Activated T-helper 1 cell treated with anti-CD3 and anti-CD28 coated beads, Interleukin-12 subunit alpha, Interleukin-12 subunit beta, Interleukin-2, Interleukin-4 antibody, amounts not matched to agents 30 ng/mL and 10 ng/mL and 1 ng/mL, durations not matched to agents 14 hours and 24 hours and 36 hours (primary cell): ENCODE results near the gene ZDHHC20. TPM values are rescaled to one million over a fixed set of nuclear protein-coding genes. Genes with fewer than 3 reads are reported as not detected.
"Not testable (repeated sequence)": the region's sequence is repeated elsewhere in the genome, so short reads cannot be mapped to it uniquely, and the experiment has no call there.

ENCODE experiments used
- DNase-seq: peaks from one replicate; pipeline ENCODE4 v3.0.0; 2021; ENCODE audit warnings: low spot score
- H3K27ac Mint-ChIP-seq: one replicate; pipeline ENCODE4 v1.8.0; 2021; ENCODE audit warnings: mild to moderate bottlenecking, mixed read lengths
- H3K27me3 Mint-ChIP-seq: one replicate; pipeline ENCODE4 v1.8.0; 2022; ENCODE audit warnings: mild to moderate bottlenecking, moderate library complexity, mixed read lengths; ENCODE audit not compliant: insufficient read depth
- H3K36me3 Mint-ChIP-seq: one replicate; pipeline ENCODE4 v1.8.0; 2021; ENCODE audit warnings: low read depth, mixed read lengths
- H3K4me1 Mint-ChIP-seq: one replicate; pipeline ENCODE4 v1.8.0; 2021; ENCODE audit warnings: low read depth, mixed read lengths
- H3K4me3 Mint-ChIP-seq: one replicate; pipeline ENCODE4 v1.8.0; 2021; ENCODE audit warnings: mild to moderate bottlenecking, moderate library complexity, mixed read lengths
- H3K9me3 Mint-ChIP-seq: one replicate; pipeline ENCODE4 v1.8.0; 2021; ENCODE audit warnings: mixed read lengths
- intact Hi-C: fragments of 100-400 bp; cut with micrococcal nuclease; formaldehyde crosslinking; loops from one replicate; pipeline ENCODE4 v1.15.1; 2024
- total RNA-seq: library from RNA; stranded (reverse); gene quantifications from 2 replicates; pipeline ENCODE4 v1.2.3, GENCODE V29; 2022

Gene ZDHHC20
- total RNA-seq, 1 donor from 2014 or later, result 61.2 TPM

DNA sequence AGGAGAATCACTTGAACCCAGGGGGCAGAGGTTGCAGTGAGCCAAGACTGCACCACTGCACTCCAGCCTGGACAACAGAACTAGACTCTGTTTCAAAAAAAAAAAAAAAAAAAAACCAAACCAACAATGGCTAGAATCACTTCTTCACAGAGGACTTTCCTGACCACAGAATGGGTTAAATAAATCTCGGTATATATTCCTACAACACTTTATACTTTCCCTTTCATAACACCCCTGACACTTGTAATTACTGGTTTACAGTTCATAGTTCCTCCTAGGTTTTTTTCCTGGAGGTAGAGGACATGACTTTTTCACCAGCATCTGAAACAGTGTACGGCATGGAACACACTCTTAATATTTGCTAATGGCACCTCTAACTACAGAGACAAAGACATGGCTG lies 31.4 kb downstream of the ZDHHC20 start:
- no peaks in the 10 kb centered on the region for H3K27me3 Mint-ChIP-seq
- peaks cover 26% of the 10 kb centered on the region for H3K4me1 Mint-ChIP-seq
- H3K27ac Mint-ChIP-seq, result no peak overlapping the region
- peaks cover 29% of the 10 kb centered on the region for H3K36me3 Mint-ChIP-seq
- H3K4me3 Mint-ChIP-seq, result no peak overlapping the region
- no peak for DNase-seq
- intact Hi-C loops, result no loop called here
- H3K9me3 Mint-ChIP-seq, result peaks cover 24% of the 10 kb centered on the region

DNA sequence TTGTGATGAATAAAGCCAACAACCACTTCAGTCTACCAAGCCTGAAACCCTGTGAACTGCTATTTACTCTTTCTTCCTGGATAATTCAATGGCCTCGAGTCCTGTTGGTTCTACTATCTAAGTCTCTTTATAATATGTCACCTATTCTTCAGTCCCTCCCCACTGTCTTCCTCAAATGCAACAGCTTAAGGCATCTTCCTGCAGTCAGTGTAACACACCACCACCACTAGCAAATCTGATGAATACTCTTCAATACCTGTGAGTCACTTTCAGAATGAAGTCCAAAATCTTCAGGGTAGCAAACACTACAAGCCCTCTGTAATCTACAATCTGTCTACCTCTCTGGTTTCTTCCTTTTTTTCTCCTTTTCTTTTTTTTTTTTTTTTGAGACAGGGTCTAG lies 32.9 kb downstream of the ZDHHC20 start:
- intact Hi-C loops, result no loop called here
- H3K27ac Mint-ChIP-seq, result no peak overlapping the region
- H3K4me1 Mint-ChIP-seq, result peaks cover 20% of the 10 kb centered on the region
- no peak for DNase-seq
- H3K36me3 Mint-ChIP-seq, result peaks cover 31% of the 10 kb centered on the region
- H3K9me3 Mint-ChIP-seq, result peaks cover 24% of the 10 kb centered on the region
- no peak overlapping the region for H3K4me3 Mint-ChIP-seq
- no peaks in the 10 kb centered on the region for H3K27me3 Mint-ChIP-seq

DNA sequence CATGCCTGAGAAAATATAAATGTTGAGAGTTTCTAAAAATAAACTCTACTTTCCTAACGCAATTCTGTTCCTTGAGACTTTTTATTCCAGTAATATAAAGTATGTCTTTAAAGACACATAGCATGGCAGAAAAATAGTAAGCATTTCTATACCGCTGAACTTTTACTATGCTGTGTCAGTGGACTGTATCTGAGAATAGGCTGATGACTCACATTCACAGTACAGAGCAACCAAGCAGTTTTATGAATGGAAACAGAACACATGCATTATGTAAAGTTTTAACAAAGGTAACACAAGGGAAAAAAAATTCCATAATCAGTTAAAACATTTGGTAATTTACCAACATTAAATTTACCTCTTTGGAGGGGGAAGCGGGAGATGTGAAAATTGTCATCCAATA lies 38.4 kb downstream of the ZDHHC20 start:
- Mint-ChIP-seq H3K36me3 (peaks cover 17% of the 10 kb centered on the region), H3K4me3 (no peak overlapping the region), H3K27ac (no peak overlapping the region), H3K27me3 (no peaks in the 10 kb centered on the region), H3K9me3 (no peaks in the 10 kb centered on the region), H3K4me1 (peaks cover 5% of the 10 kb centered on the region)
- intact Hi-C loops, result loop anchor here (5.0 kb wide), 1 partner anchor 37 kb away; the partner anchor contains the start of gene ZDHHC20
- no peak for DNase-seq

DNA sequence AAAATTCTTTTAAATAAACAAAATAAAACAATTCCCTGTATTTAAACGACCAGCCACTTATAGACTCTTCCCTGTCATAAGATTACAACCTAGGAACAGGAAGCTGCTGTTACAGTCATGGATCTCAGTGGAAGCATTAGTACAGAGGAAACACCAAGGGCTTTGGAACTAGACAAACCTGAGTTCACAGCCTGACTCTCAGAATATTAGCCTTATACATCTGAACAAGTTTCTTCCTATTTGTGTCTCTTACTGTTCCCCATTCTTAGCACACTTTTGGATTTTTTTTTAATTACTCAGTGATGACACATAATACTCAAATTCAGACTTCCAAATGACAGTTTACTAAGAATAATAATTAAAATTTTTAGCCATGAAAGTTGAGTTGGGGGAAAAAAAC lies 46.1 kb downstream of the ZDHHC20 start:
- Mint-ChIP-seq H3K9me3 (peaks cover 14% of the 10 kb centered on the region), H3K4me1 (no peaks in the 10 kb centered on the region), H3K4me3 (no peak overlapping the region), H3K36me3 (peaks cover 53% of the 10 kb centered on the region), H3K27me3 (no peaks in the 10 kb centered on the region), H3K27ac (no peak overlapping the region)
- intact Hi-C loops, result no loop called here
- no peak for DNase-seq

DNA sequence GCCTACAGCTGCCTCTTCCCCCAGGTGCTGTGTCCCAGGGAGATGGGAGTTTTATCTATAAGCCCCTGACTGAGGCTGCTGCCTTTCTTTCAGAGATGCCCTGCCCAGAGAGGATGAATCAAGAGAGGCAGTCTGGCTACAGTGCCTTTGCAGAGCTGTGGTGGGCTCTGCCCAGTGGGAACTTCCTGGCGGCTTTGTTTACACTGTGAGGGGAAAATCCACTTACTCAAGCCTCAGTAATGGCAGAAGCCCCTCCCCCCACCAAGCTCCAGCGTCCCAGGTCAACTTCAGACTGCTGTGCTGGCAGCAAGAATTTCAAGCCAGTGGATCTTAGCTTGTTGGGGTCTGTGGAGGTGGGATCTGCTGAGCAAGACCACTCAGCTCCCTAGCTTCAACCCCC lies 48.6 kb downstream of the ZDHHC20 start:
- H3K27ac Mint-ChIP-seq, H3K4me1 Mint-ChIP-seq, intact Hi-C loops, H3K27me3 Mint-ChIP-seq, H3K4me3 Mint-ChIP-seq, DNase-seq: not testable (repeated sequence)
- Mint-ChIP-seq H3K9me3 (peaks cover 20% of the 10 kb centered on the region), H3K36me3 (peaks cover 67% of the 10 kb centered on the region)

DNA sequence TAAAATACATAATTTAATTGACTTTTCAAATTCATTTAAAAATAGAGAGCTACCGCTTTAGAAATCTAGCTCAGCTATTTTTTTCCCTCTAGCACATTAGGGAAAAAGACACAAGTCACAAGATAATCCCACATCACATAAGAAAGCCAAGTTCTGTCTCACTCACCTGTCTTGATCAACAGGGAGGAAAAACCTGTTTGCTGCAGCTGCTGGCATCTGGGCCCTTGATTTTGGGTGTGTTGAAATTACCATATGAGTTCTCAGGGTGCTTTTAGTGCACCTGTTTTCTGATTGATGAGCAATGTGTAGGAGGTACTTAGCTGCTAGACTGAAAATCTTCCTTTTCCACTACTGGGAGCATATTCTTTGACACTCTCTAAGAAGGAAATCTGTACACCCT lies 53.8 kb downstream of the ZDHHC20 start:
- H3K27me3 Mint-ChIP-seq, result no peaks in the 10 kb centered on the region
- no peak overlapping the region for H3K27ac Mint-ChIP-seq
- no peak for DNase-seq
- intact Hi-C loops, result no loop called here
- peaks cover 16% of the 10 kb centered on the region for H3K4me1 Mint-ChIP-seq
- H3K9me3 Mint-ChIP-seq, result peaks cover 23% of the 10 kb centered on the region
- H3K4me3 Mint-ChIP-seq, result no peak overlapping the region
- H3K36me3 Mint-ChIP-seq, result peaks cover 61% of the 10 kb centered on the region

DNA sequence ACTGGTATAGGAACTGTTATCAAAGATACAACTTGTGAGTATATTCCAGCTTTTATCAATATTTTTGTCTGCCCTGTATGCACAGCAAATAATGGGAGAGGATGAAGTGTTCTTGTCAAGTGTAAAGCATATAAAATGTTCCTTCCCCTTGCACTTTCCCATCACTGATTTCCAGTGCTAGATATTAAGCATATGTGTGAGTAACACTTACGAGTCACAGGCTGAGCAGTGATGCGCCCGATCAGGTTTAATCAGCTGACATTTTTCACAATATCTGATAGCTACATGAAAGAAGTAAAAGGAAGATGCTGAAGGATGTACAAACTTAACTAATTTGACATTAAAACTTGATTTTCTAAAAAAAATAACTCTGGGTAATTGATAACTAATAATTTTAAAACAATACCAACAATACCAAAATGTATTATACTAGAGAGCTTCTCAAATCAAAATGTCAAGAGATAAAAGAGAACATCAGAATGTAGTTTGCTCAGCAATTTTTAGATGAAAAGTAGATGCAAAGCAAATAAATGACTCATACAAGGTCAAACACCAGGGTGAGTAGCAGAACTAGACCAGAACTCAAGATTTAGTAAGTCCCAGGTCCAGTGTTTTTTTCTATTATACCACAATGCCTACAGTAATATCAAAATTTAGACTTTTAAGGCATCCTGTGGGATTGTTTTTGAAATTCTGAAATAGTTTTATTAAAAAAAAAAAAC lies 56.4 kb downstream of the ZDHHC20 start:
- Mint-ChIP-seq H3K9me3 (peaks cover 8% of the 10 kb centered on the region), H3K27ac (no peak overlapping the region), H3K27me3 (no peaks in the 10 kb centered on the region)

DNA sequence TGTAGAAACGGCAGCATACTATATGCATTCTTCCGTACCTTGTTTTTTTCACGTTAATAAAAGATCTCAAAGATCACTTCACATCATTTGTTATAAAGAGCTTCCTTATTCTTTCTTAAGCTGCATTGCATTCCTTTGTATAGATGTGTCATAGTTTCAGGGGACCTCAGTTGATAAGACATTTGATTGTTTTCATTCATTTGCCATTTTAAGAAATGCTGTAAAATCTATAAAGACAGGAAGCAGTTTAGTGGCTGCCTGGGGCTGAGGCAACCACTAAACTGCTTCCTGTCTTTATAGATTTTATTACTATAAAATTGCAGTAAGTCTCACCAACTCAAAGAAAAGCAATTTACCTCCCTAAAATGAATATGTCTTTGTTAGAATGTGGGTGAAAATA lies 59.4 kb downstream of the ZDHHC20 start:
- H3K9me3 Mint-ChIP-seq, result peaks cover 3% of the 10 kb centered on the region
- intact Hi-C loops, result loop anchor here (5.0 kb wide), 3 partner anchors 38 to 102 kb away; partner anchors contain the start of gene ZDHHC20
- peaks cover 31% of the 10 kb centered on the region for H3K36me3 Mint-ChIP-seq
- H3K4me1 Mint-ChIP-seq, result peaks cover 45% of the 10 kb centered on the region
- H3K4me3 Mint-ChIP-seq, result peak overlapping the region; percentile 19
- no peak for DNase-seq
- peak overlapping the region; percentile 50 for H3K27ac Mint-ChIP-seq
- H3K27me3 Mint-ChIP-seq, result no peaks in the 10 kb centered on the region

More for the DNA sequence above, 56.4 kb downstream of the ZDHHC20 start:
- no peak for DNase-seq
- intact Hi-C loops, result loop anchor here (5.0 kb wide), 2 partner anchors 35 to 55 kb away; partner anchors contain the start of gene ZDHHC20
- H3K36me3 Mint-ChIP-seq, result peaks cover 45% of the 10 kb centered on the region
- no peak overlapping the region for H3K4me3 Mint-ChIP-seq
- peaks cover 30% of the 10 kb centered on the region for H3K4me1 Mint-ChIP-seq

DNA sequence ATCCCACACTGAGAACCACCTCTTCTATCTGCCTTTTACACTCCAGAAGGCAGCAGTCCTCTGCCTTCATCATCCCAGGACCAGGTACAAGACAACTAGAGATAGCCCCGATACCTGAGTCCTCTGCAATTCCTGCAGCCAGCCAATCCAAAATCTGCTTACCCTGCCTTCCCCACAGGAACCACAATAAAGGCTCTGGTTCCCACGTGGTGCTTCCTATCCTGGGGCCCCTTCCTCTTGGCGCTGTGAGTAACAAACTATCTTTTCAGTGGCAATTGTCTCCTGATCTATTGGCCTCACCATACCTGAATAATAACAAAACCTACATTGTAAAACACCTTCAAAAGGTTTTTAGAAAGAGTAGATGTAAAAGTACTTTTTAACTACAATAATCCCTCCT lies 63.1 kb downstream of the ZDHHC20 start:
- Mint-ChIP-seq H3K36me3 (peaks cover 18% of the 10 kb centered on the region), H3K9me3 (no peaks in the 10 kb centered on the region), H3K4me3 (peak overlapping the region; percentile 22), H3K27ac (peak overlapping the region; percentile 75), H3K27me3 (no peaks in the 10 kb centered on the region), H3K4me1 (peaks cover 36% of the 10 kb centered on the region)
- DNase-seq, result peak; percentile 4
- intact Hi-C loops, result loop anchor here (5.0 kb wide), 1 partner anchor 99 kb away; no protein-coding TSS in a partner anchor

DNA sequence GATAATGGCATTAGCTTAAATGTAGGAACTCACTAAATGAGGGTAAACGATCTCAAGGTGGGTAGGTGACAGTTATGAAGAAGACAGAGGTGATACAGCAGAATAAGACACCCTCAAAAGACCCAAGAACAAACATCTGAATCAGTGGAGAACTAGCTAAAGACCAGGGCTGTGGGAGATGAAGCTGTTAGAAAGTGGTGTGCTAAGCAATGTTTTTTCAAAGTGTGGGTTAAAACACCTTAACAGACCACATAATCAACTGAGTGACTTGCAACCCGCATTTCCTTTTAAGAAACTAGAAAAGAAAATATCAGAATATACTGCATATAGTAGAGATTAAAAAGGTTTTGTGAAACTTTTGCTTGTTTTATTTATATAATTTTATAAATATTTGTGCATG lies 70.0 kb downstream of the ZDHHC20 start:
- intact Hi-C loops, result loop anchor here (2.0 kb wide), 1 partner anchor 70 kb away; the partner anchor contains the start of gene ZDHHC20
- Mint-ChIP-seq H3K27me3 (no peaks in the 10 kb centered on the region), H3K4me3 (no peak overlapping the region), H3K27ac (no peak overlapping the region), H3K36me3 (peaks cover 39% of the 10 kb centered on the region), H3K9me3 (peaks cover 7% of the 10 kb centered on the region), H3K4me1 (peaks cover 8% of the 10 kb centered on the region)
- no peak for DNase-seq

DNA sequence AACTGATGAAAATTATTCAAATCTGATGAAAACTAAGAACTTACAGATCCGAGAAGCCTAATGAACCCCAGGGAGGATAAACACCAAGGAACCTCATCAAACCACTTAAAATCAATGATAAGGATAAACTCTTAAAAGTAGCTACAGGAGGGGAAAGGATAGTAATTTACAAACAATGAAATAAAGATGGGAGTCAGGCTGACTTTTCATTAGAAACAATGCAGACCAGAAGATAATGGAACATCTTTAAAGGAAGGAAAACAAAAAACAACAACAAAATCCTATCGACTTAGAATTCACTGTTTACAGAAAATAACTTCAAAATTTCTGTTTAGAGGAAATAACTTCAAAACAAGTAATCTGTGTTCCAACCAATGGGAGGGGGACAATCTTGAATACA lies 73.4 kb downstream of the ZDHHC20 start:
- DNase-seq, result no peak
- intact Hi-C loops, result no loop called here
- Mint-ChIP-seq H3K4me1 (peaks cover 3% of the 10 kb centered on the region), H3K9me3 (peaks cover 7% of the 10 kb centered on the region), H3K36me3 (peaks cover 46% of the 10 kb centered on the region), H3K27ac (no peak overlapping the region), H3K27me3 (no peaks in the 10 kb centered on the region), H3K4me3 (no peak overlapping the region)

DNA sequence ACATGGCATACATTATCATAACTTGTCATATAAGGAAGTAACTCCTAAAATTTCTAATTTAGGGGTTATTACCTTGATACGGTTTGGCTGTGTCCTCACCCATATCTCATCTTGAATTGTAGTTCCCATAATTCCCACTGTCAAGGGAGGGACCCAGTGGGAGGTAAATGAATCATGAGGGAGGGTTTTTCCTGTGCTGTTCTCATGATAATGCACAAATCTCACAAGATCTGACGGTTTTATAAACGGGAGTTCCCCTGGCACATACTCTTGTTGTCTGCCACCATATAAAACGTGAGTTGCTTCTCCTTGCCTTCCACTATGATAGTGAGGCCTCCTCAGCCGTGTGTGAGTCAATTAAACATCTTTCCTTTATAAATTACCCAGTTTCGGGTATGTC lies 76.0 kb downstream of the ZDHHC20 start:
- Mint-ChIP-seq H3K4me1 (peaks cover 3% of the 10 kb centered on the region), H3K9me3 (peaks cover 7% of the 10 kb centered on the region), H3K36me3 (peaks cover 34% of the 10 kb centered on the region), H3K27me3 (no peaks in the 10 kb centered on the region), H3K27ac (no peak overlapping the region), H3K4me3 (no peak overlapping the region)
- intact Hi-C loops, result loop anchor here (5.0 kb wide), 1 partner anchor 86 kb away; no protein-coding TSS in a partner anchor
- DNase-seq, result no peak
